GM12891 (cell line): Measurements from ENCODE around the gene RAP1GAP.

Experiments used
- POLR2A ChIP-seq: IDR thresholded peaks from 2 replicates; pipeline ENCODE4 v1.6.1; 2011; ENCODE audit warnings: low read depth, low read length, control low read depth
- POU2F2 ChIP-seq: IDR thresholded peaks from 2 replicates; pipeline ENCODE4 v1.6.1; 2011; ENCODE audit warnings: low read depth, mild to moderate bottlenecking, control low read depth, low read length, moderate library complexity

DNA sequence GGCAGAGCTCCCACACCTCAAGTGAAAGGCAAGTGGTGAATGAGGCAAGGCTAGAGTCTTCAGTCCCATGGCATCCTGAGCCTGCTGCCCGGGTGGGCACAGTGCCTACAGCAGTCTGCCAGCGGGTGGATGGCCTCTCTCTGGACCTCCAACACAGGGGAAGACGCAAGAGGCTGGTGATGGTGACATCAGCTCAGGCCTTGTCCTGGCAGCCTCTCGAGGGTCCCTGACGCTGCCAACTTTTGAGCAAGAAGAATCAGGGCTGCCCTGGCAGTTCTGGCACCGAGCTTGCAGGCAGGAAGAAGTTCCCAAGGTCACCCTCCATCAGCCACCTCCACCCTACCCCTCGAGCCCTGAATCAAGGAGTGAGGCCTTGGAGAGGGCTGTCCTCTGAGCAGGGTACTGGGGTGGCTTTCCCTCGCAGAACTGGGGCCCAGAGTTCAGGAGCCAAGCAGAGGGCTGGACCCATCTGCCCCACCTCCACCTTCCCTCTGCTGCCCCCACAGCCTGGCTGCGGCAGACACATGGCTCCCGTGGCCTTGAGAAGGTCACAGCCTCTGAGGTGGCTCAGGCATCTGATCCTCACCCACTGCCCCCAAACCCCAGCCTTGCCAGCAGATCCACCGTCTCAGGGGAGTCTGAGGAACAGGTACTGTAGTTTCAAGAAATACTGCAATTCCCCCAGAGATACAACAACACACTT is 5.8 kb downstream of the RAP1GAP start:
- TF ChIP-seq POLR2A: no peak
- TF ChIP-seq POU2F2: no peak
